HCT116 (cell line): Measurements from ENCODE around the gene LIMA1. TPM values are rescaled to one million over a fixed set of nuclear protein-coding genes. Genes with fewer than 3 reads are reported as not detected.

Source experiments
- ATAC-seq: fragments of 200-7000 bp; cut with Tn5 transposase; 2 replicates; pipeline ENCODE4 v1.9.1; 2020; ENCODE audit warnings: mild to moderate bottlenecking, moderate library complexity
- BruUV-seq: library from RNA; stranded (reverse); fragments of 400-500 nt; replicated peaks from 2 replicates; lab custom pipeline; 2021; lab: Mats Ljungman, UMichigan
- CTCF ChIA-PET: fragments of 300-600 bp; sonication (Branson Sonifier 250); formaldehyde crosslinking; loops from one replicate; lab custom pipeline; 2021; ENCODE audit warnings: antibody characterized with exemption; lab: Charles Lee
- POLR2A ChIA-PET: fragments of 300-600, 350-600 bp; sonication (Branson Sonifier 250); formaldehyde crosslinking; loops from one replicate; lab custom pipeline; 2021; ENCODE audit warnings: antibody characterized with exemption; lab: Charles Lee
- RAD21 ChIA-PET, 2 experiments: fragments of 300-600 bp; sonication (Branson Sonifier 250); formaldehyde crosslinking; loops; one replicate each; lab custom pipeline; 2023; ENCODE audit warnings: low total read pairs in 2 of 2; ENCODE audit not compliant: uncharacterized antibody in 2 of 2, unreplicated experiment in 2 of 2, low non-redundant PET in 1 of 2; lab: Charles Lee
- DNase-seq: peaks from one replicate; pipeline ENCODE4 v3.0.0-alpha.2; 2010; ENCODE audit warnings: low read depth, low spot score
- H2AFZ ChIP-seq: fragments of 200-600 bp; shearing (Covaris generic), sonication (generic); 2 replicates; pipeline ENCODE4 v1.6.1; 2017; ENCODE audit warnings: low read depth, mixed run types, mixed read lengths, antibody characterized with exemption, low read length; ENCODE audit not compliant: poor library complexity, severe bottlenecking
- H3K27ac ChIP-seq: 2 replicates; pipeline ENCODE4 v1.5.1; 2012; ENCODE audit warnings: low read depth, low read length
- H3K27me3 ChIP-seq: fragments of 200-600 bp; sonication (generic); 2 replicates; pipeline ENCODE4 v1.6.1; 2016; ENCODE audit warnings: mixed run types, low read length, mixed read lengths; ENCODE audit not compliant: insufficient read depth
- H3K36me3 ChIP-seq, 2 experiments: fragments of 200-500 bp in 1 of 2; fragments of 200-600 bp in 1 of 2; sonication (Bioruptor generic) in 1 of 2; sonication (generic) in 1 of 2; 2 replicates each; pipeline versions ENCODE4 v1.5.1 to v1.6.1; 2014 to 2016; ENCODE audit warnings: low read length in 2 of 2, inconsistent platforms in 1 of 2, mixed read lengths in 1 of 2, mixed run types in 1 of 2; ENCODE audit not compliant: insufficient read depth in 2 of 2, control insufficient read depth in 1 of 2
- H3K4me1 ChIP-seq, 2 experiments: fragments of 200-600 bp in 1 of 2; sonication (generic) in 1 of 2; 2 replicates each; pipeline versions ENCODE4 v1.5.1 to v1.6.1; 2012 to 2017; ENCODE audit warnings: low read length in 2 of 2, inconsistent platforms in 1 of 2, mild to moderate bottlenecking in 1 of 2, mixed read lengths in 1 of 2, mixed run types in 1 of 2, moderate library complexity in 1 of 2; ENCODE audit not compliant: insufficient read depth in 2 of 2, control insufficient read depth in 1 of 2
- H3K4me2 ChIP-seq: fragments of 200-600 bp; sonication (generic); 2 replicates; pipeline ENCODE4 v1.6.1; 2017; ENCODE audit warnings: mixed run types, low read length, mixed read lengths
- H3K4me3 ChIP-seq, 2 experiments: fragments of 200-600 bp in 1 of 2; sonication (generic) in 1 of 2; replicated peaks in 1 of 2; 2 replicates each; pipeline ENCODE4 v1.5.1; 2011 to 2016; ENCODE audit warnings: low read length in 2 of 2, control low read depth in 1 of 2, low read depth in 1 of 2, mild to moderate bottlenecking in 1 of 2, mixed read lengths in 1 of 2, mixed run types in 1 of 2
- H3K79me2 ChIP-seq: fragments of 200-600 bp; sonication (generic); 2 replicates; pipeline ENCODE4 v1.6.1; 2017; ENCODE audit warnings: mild to moderate bottlenecking, mixed run types, low read length, moderate library complexity, mixed read lengths; ENCODE audit not compliant: insufficient read depth
- H3K9ac ChIP-seq: fragments of 200-600 bp; sonication (generic); 2 replicates; pipeline ENCODE4 v1.6.1; 2016; ENCODE audit warnings: low read length, mixed read lengths
- H3K9me2 ChIP-seq: fragments of 200-600 bp; sonication (generic), shearing (Covaris generic); 2 replicates; pipeline ENCODE4 v1.6.1; 2017; ENCODE audit warnings: mixed run types, mild to moderate bottlenecking, moderate library complexity; ENCODE audit not compliant: insufficient read depth
- H3K9me3 ChIP-seq, 2 experiments: fragments of 200-500 bp in 1 of 2; fragments of 200-600 bp in 1 of 2; sonication (Bioruptor generic) in 1 of 2; sonication (generic) in 1 of 2; 2 replicates each; pipeline ENCODE4 v1.6.1; 2014 to 2017; ENCODE audit warnings: low read length in 2 of 2, mixed read lengths in 2 of 2, inconsistent platforms in 1 of 2, low read depth in 1 of 2, mild to moderate bottlenecking in 1 of 2, mixed run types in 1 of 2, moderate library complexity in 1 of 2; ENCODE audit not compliant: control insufficient read depth in 1 of 2, insufficient read depth in 1 of 2
- H4K20me1 ChIP-seq: fragments of 200-600 bp; sonication (generic), shearing (Covaris generic); 2 replicates; pipeline ENCODE4 v1.6.1; 2017; ENCODE audit warnings: mixed run types, mild to moderate bottlenecking, moderate library complexity; ENCODE audit not compliant: insufficient read depth
- ATF3 ChIP-seq: IDR thresholded peaks from 2 replicates; pipeline ENCODE4 v1.6.1; 2012
- CBX3 ChIP-seq: IDR thresholded peaks from 2 replicates; pipeline ENCODE4 v1.6.1; 2012; ENCODE audit warnings: low read depth
- EZH2 ChIP-seq: fragments of 200-600 bp; sonication (generic); IDR thresholded peaks from 2 replicates; pipeline ENCODE4 v1.6.1; 2017; ENCODE audit warnings: antibody characterized with exemption, mixed run types
- EZH2phosphoT487 ChIP-seq: fragments of 200-600 bp; IDR thresholded peaks from 2 replicates; pipeline ENCODE4 v1.6.1; 2018; ENCODE audit warnings: antibody characterized with exemption, borderline replicate concordance
- FOSL1 ChIP-seq: IDR thresholded peaks from 2 replicates; pipeline ENCODE4 v1.6.1; 2012; ENCODE audit warnings: low read depth
- POLR2A ChIP-seq: IDR thresholded peaks from 2 replicates; pipeline ENCODE4 v1.7.0; 2011; ENCODE audit warnings: borderline replicate concordance; ENCODE audit not compliant: insufficient read depth, insufficient read length; ENCODE audit errors: extremely low read depth
- ZNF274 ChIP-seq: fragments of 200-500 bp; sonication (Bioruptor generic); IDR thresholded peaks from 2 replicates; pipeline ENCODE4 v1.6.1; 2014; ENCODE audit warnings: mild to moderate bottlenecking, low read depth, low read length, inconsistent platforms
- intact Hi-C: fragments of 100-400 bp; cut with micrococcal nuclease; formaldehyde crosslinking; loops from 2 replicates; pipeline ENCODE4 v1.10.0; 2022
- total RNA-seq: library from RNA; stranded (reverse); gene quantifications from one replicate; pipeline ENCODE4 v1.2.1, GENCODE V29; 2021; ENCODE audit not compliant: unreplicated experiment
- TF ChIP-seq, protein P1 (sequence below): IDR thresholded peaks from 2 replicates; pipeline ENCODE4 v1.6.1; 2011; ENCODE audit warnings: mild to moderate bottlenecking, low read length, moderate library complexity; ENCODE audit not compliant: insufficient replicate concordance; ENCODE audit errors: extremely low read depth
- TF ChIP-seq, protein P2 (sequence below): IDR thresholded peaks from 2 replicates; pipeline ENCODE4 v1.6.1; 2012
- TF ChIP-seq, protein P3 (sequence below), 3 experiments: fragments of 200-600 bp in 1 of 3; sonication (generic) in 1 of 3; IDR thresholded peaks in 2 of 3; conservative IDR thresholded peaks in 1 of 3; 2 replicates each; pipeline ENCODE4 v1.5.1; 2012 to 2017; ENCODE audit warnings: low read depth in 2 of 3, low read length in 2 of 3, antibody characterized with exemption in 1 of 3, borderline replicate concordance in 1 of 3, control low read depth in 1 of 3, mild to moderate bottlenecking in 1 of 3, mixed read lengths in 1 of 3, mixed run types in 1 of 3, moderate library complexity in 1 of 3; ENCODE audit not compliant: insufficient read depth in 1 of 3

LIMA1 gene
- total RNA-seq, 1 experiment from 2014 or later = 79.6 TPM

- Histone ChIP-seq H3K36me3 (peaks cover 4 to 13% of the 10 kb centered on the region in 2 experiments; a peak in 3 of 4 replicates), H3K4me2 (peak overlapping the region; percentile 93), H3K27me3 (no peaks in the 10 kb centered on the region), H3K27ac (peak overlapping the region; percentile 91), H3K9ac (peak overlapping the region; percentile 86), H4K20me1 (no peaks in the 10 kb centered on the region), H3K9me2 (no peaks in the 10 kb centered on the region), H3K4me3 (no peak overlapping the region), H3K79me2 (peaks cover 15% of the 10 kb centered on the region), H2AFZ (no peak overlapping the region), H3K4me1 (peaks cover 34 to 53% of the 10 kb centered on the region in 2 experiments), H3K9me3 (no peaks in the 10 kb centered on the region)
- RAD21 ChIA-PET = no interaction called here
- DNase-seq (no peak), ATAC-seq (no peak)
- TF ChIP-seq CBX3 (no peak), EZH2phosphoT487 (no peak), FOSL1 (no peak), ZNF274 (no peak), ATF3 (no peak), POLR2A (no peak), EZH2 (no peak)
- TF ChIP-seq, protein P1, sequence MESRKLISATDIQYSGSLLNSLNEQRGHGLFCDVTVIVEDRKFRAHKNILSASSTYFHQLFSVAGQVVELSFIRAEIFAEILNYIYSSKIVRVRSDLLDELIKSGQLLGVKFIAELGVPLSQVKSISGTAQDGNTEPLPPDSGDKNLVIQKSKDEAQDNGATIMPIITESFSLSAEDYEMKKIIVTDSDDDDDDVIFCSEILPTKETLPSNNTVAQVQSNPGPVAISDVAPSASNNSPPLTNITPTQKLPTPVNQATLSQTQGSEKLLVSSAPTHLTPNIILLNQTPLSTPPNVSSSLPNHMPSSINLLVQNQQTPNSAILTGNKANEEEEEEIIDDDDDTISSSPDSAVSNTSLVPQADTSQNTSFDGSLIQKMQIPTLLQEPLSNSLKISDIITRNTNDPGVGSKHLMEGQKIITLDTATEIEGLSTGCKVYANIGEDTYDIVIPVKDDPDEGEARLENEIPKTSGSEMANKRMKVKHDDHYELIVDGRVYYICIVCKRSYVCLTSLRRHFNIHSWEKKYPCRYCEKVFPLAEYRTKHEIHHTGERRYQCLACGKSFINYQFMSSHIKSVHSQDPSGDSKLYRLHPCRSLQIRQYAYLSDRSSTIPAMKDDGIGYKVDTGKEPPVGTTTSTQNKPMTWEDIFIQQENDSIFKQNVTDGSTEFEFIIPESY = no peak
- TF ChIP-seq, protein P2, sequence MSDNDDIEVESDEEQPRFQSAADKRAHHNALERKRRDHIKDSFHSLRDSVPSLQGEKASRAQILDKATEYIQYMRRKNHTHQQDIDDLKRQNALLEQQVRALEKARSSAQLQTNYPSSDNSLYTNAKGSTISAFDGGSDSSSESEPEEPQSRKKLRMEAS = no peak
- TF ChIP-seq, protein P3, sequence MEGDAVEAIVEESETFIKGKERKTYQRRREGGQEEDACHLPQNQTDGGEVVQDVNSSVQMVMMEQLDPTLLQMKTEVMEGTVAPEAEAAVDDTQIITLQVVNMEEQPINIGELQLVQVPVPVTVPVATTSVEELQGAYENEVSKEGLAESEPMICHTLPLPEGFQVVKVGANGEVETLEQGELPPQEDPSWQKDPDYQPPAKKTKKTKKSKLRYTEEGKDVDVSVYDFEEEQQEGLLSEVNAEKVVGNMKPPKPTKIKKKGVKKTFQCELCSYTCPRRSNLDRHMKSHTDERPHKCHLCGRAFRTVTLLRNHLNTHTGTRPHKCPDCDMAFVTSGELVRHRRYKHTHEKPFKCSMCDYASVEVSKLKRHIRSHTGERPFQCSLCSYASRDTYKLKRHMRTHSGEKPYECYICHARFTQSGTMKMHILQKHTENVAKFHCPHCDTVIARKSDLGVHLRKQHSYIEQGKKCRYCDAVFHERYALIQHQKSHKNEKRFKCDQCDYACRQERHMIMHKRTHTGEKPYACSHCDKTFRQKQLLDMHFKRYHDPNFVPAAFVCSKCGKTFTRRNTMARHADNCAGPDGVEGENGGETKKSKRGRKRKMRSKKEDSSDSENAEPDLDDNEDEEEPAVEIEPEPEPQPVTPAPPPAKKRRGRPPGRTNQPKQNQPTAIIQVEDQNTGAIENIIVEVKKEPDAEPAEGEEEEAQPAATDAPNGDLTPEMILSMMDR (IDR thresholded peaks at IDR 0.05 in 2 of 3, conservative IDR thresholded peaks at IDR 0.05 in 1 of 3; ENCODE audit: borderline replicate concordance in 1 of 3, insufficient read depth in 1 of 3, low read depth in 2 of 3, low read length in 2 of 3) = no peak
- CTCF ChIA-PET = no interaction called here
- POLR2A ChIA-PET = no interaction called here
- BruUV-seq = no TSS peak
- intact Hi-C loops = loop anchor here (2.0 to 5.0 kb wide), 2 partner anchors 43 to 109 kb away; no protein-coding TSS in a partner anchor
These were observed 79.6 kb downstream of the LIMA1 start for GRCh38 chr12:50203691-50204090.
